Loucy (cell line): Measurements from ENCODE around the gene INTS1.

Source experiments
- H2AFZ ChIP-seq: fragments of 200-600 bp; sonication (generic); 2 replicates; pipeline ENCODE4 v1.6.0; 2016; ENCODE audit warnings: antibody characterized with exemption, mild to moderate bottlenecking, low read length, moderate library complexity
- H3F3A ChIP-seq: fragments of 200-600 bp; 2 replicates; pipeline ENCODE4 v1.6.0; 2016; ENCODE audit warnings: antibody characterized with exemption, low read depth, mild to moderate bottlenecking
- H3K27me3 ChIP-seq: fragments of 200-600 bp; sonication (generic); 2 replicates; pipeline ENCODE4 v1.6.1; 2014; ENCODE audit warnings: low read length, mild to moderate bottlenecking; ENCODE audit not compliant: insufficient read depth, poor library complexity, severe bottlenecking
- H3K36me3 ChIP-seq: fragments of 200-600 bp; sonication (generic); 2 replicates; pipeline ENCODE4 v1.6.1; 2016; ENCODE audit warnings: low read length; ENCODE audit not compliant: insufficient read depth
- H3K4me1 ChIP-seq: fragments of 200-600 bp; sonication (generic); 2 replicates; pipeline ENCODE4 v1.5.1; 2014; ENCODE audit warnings: low read length, mild to moderate bottlenecking; ENCODE audit not compliant: insufficient read depth, poor library complexity, severe bottlenecking
- H3K4me2 ChIP-seq: fragments of 200-600 bp; sonication (generic); 2 replicates; pipeline ENCODE4 v1.6.0; 2014; ENCODE audit warnings: antibody characterized with exemption, low read length, low read depth, mild to moderate bottlenecking; ENCODE audit not compliant: poor library complexity, severe bottlenecking
- H3K4me3 ChIP-seq: fragments of 200-600 bp; sonication (generic); 2 replicates; pipeline ENCODE4 v1.5.1; 2014; ENCODE audit warnings: low read length, mild to moderate bottlenecking, mixed read lengths; ENCODE audit not compliant: poor library complexity, severe bottlenecking
- H3K79me2 ChIP-seq: fragments of 200-600 bp; sonication (generic); 2 replicates; pipeline ENCODE4 v1.6.1; 2014; ENCODE audit warnings: low read length; ENCODE audit not compliant: insufficient read depth
- H3K9ac ChIP-seq: fragments of 200-600 bp; sonication (generic); 2 replicates; pipeline ENCODE4 v1.6.0; 2014; ENCODE audit warnings: mild to moderate bottlenecking, low read depth, low read length, moderate library complexity; ENCODE audit not compliant: poor library complexity, severe bottlenecking
- H3K9me2 ChIP-seq: fragments of 200-600 bp; sonication (generic); replicated peaks from 2 replicates; pipeline ENCODE4 v1.6.1; 2016; ENCODE audit warnings: low read depth, low read length, mixed read lengths
- H3K9me3 ChIP-seq: fragments of 200-600 bp; sonication (generic); 2 replicates; pipeline ENCODE4 v1.6.1; 2014; ENCODE audit warnings: mild to moderate bottlenecking, antibody characterized with exemption, low read length, low read depth; ENCODE audit not compliant: insufficient read depth
- H4K20me1 ChIP-seq: fragments of 200-600 bp; sonication (generic); 2 replicates; pipeline ENCODE4 v1.6.0; 2014; ENCODE audit warnings: antibody characterized with exemption, low read length, mild to moderate bottlenecking; ENCODE audit not compliant: insufficient read depth, poor library complexity, severe bottlenecking
- EZH2phosphoT487 ChIP-seq: fragments of 200-600 bp; IDR thresholded peaks from 2 replicates; pipeline ENCODE4 v1.6.1; 2018; ENCODE audit warnings: antibody characterized with exemption, mild to moderate bottlenecking, moderate library complexity, borderline replicate concordance
- TF ChIP-seq, protein P1 (sequence below): fragments of 200-600 bp; sonication (generic); conservative IDR thresholded peaks from 2 replicates; pipeline ENCODE4 v1.5.1; 2014; ENCODE audit warnings: mild to moderate bottlenecking, antibody characterized with exemption, low read length

The INTS1 gene

DNA sequence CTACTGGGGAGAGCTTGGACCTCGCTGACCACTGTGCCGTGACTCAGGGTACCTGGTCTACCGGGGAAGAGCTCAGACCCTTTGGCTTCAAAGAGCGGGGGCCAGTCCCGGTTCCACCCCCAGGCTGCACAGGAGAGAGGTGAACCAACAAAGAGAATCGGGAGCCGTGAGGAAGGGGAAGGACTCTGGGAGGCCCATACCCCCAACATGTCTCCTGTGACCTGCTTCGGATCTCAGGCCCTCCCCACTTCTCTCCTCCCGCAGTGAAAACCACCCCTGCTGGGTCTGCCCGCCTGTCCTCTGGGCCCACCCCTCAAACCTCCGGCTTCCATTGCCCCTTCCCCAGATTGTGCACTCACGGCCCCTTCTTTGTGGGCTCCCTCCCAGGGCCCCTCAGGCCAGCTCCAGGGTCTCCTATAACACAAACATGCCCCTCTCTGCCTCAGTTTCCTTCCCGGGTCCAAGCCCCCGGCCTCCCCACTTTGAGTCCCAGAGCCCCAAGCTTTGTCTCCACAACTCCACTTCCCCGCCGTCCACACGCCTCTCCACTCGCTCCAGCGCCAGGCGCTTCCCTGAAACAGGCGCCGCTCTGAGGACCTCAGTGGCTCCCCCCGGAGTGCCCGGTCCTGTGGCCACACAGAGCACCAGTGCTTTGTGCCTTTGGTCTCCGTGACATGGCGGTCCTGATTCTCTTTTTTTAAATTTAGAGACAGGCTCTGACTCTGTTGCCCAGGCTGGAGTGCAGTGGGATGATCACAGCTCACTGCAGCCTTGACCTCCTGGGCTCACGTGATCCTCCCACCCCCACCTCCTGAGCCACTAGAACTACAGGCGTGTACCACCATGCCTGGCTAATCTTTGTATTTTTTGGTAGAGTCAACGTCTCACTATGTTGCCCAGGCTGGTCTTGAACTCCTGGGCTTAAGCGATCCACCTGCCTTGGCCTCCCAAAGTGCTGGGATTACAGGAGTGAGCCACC, 7.5 kb upstream of the INTS1 start:
- peaks cover 27% of the 10 kb centered on the region for H3K79me2 ChIP-seq
- peak overlapping the region; percentile 95 for H3K9ac ChIP-seq
- H3K4me1 ChIP-seq = peaks cover 76% of the 10 kb centered on the region
- no peaks in the 10 kb centered on the region for H3K9me3 ChIP-seq
- no peaks in the 10 kb centered on the region for H3K9me2 ChIP-seq
- TF ChIP-seq, protein P1, sequence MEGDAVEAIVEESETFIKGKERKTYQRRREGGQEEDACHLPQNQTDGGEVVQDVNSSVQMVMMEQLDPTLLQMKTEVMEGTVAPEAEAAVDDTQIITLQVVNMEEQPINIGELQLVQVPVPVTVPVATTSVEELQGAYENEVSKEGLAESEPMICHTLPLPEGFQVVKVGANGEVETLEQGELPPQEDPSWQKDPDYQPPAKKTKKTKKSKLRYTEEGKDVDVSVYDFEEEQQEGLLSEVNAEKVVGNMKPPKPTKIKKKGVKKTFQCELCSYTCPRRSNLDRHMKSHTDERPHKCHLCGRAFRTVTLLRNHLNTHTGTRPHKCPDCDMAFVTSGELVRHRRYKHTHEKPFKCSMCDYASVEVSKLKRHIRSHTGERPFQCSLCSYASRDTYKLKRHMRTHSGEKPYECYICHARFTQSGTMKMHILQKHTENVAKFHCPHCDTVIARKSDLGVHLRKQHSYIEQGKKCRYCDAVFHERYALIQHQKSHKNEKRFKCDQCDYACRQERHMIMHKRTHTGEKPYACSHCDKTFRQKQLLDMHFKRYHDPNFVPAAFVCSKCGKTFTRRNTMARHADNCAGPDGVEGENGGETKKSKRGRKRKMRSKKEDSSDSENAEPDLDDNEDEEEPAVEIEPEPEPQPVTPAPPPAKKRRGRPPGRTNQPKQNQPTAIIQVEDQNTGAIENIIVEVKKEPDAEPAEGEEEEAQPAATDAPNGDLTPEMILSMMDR = no peak
- no peak for TF ChIP-seq EZH2phosphoT487
- H3F3A ChIP-seq = peaks cover 13% of the 10 kb centered on the region; the same call in 1 of the 2 replicates
- H4K20me1 ChIP-seq = no peaks in the 10 kb centered on the region
- H2AFZ ChIP-seq = no peak overlapping the region
- no peaks in the 10 kb centered on the region for H3K27me3 ChIP-seq
- peak overlapping the region; percentile 86 for H3K4me2 ChIP-seq
- H3K36me3 ChIP-seq = no peaks in the 10 kb centered on the region
- peak overlapping the region; percentile 71 for H3K4me3 ChIP-seq

DNA sequence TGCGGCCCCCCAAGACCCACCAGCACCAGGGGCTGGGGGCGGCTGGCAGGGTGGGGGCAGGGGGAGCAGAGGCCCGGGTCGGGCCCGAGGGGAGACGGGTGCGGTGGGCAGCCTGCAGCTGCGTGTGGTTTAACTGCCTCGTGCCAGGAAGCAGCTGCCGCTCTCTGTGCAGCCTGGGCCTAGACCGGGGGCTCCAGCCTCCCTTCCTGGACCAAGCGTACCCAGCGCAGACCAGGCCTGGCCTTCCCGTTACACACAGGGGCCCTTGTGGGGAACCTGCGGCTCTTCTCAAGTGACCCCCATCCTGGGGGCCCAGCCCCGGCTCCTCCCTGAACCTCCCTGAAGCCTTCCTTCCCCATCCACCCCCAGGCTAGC, 6.6 kb upstream of the INTS1 start:
- no peaks in the 10 kb centered on the region for H3K27me3 ChIP-seq
- H3K79me2 ChIP-seq = peaks cover 32% of the 10 kb centered on the region
- H3K4me2 ChIP-seq = peak overlapping the region; percentile 86
- H3K9me2 ChIP-seq = no peaks in the 10 kb centered on the region
- H4K20me1 ChIP-seq = no peaks in the 10 kb centered on the region
- H3K4me3 ChIP-seq = peak overlapping the region; percentile 71
- peaks cover 15% of the 10 kb centered on the region; the same call in 1 of the 2 replicates for H3F3A ChIP-seq
- no peaks in the 10 kb centered on the region for H3K9me3 ChIP-seq
- no peaks in the 10 kb centered on the region for H3K36me3 ChIP-seq
- H3K9ac ChIP-seq = peak overlapping the region; percentile 95
- no peak overlapping the region for H2AFZ ChIP-seq
- TF ChIP-seq, protein P1 = no peak
- no peak for TF ChIP-seq EZH2phosphoT487
- peaks cover 83% of the 10 kb centered on the region for H3K4me1 ChIP-seq

DNA sequence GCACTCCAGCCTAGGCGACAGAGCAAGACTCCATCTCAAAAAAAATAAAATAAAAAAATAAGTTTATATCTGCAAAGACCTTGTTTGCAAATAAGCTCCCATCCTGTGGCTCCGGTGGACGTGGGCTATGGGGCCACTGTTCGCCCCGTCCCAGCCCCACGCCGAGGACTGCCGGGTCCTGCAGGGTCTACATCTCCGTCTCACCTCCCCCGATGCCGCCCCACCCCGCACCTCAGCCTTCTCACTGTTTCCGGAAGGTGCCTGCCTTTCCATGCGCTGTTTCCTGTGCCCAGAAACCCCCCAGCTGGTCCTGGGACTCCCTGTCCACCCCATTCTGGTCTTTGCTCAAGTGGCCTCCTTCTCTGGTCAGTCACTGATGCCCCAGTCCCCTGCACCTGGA, 5.0 kb upstream of the INTS1 start:
- TF ChIP-seq EZH2phosphoT487 = no peak
- TF ChIP-seq, protein P1 = no peak

More for the DNA sequence above, 5.0 kb upstream of the INTS1 start:
- H3K9me2 ChIP-seq = no peaks in the 10 kb centered on the region
- no peaks in the 10 kb centered on the region for H3K36me3 ChIP-seq
- no peak overlapping the region for H2AFZ ChIP-seq
- H3K9ac ChIP-seq = peak overlapping the region; percentile 95
- no peaks in the 10 kb centered on the region for H4K20me1 ChIP-seq
- H3K27me3 ChIP-seq = no peaks in the 10 kb centered on the region
- H3K4me1 ChIP-seq = peaks cover 83% of the 10 kb centered on the region
- H3K4me2 ChIP-seq = no peak overlapping the region
- peaks cover 16% of the 10 kb centered on the region; the same call in 1 of the 2 replicates for H3F3A ChIP-seq
- no peaks in the 10 kb centered on the region for H3K9me3 ChIP-seq
- H3K79me2 ChIP-seq = peaks cover 44% of the 10 kb centered on the region
- H3K4me3 ChIP-seq = no peak overlapping the region
